Dendritic cell treated with granulocyte-macrophage colony-stimulating factor and Interleukin-4, amounts not matched to agents 40 ng/mL and 50 ng/mL, for 4 days (primary cell): Measurements from ENCODE around the gene PIGH.
"Not testable (repeated sequence)": the region's sequence is repeated elsewhere in the genome, so short reads cannot be mapped to it uniquely, and the experiment has no call there.

ENCODE experiments used
- H3K27ac Mint-ChIP-seq: one replicate; pipeline ENCODE4 v1.8.0; 2022; ENCODE audit warnings: mild to moderate bottlenecking, mixed read lengths
- H3K27me3 Mint-ChIP-seq: one replicate; pipeline ENCODE4 v1.8.0; 2022; ENCODE audit warnings: mild to moderate bottlenecking, mixed read lengths
- H3K36me3 Mint-ChIP-seq: one replicate; pipeline ENCODE4 v1.8.0; 2022; ENCODE audit warnings: low read depth, mixed read lengths
- H3K4me1 Mint-ChIP-seq: one replicate; pipeline ENCODE4 v1.8.0; 2022; ENCODE audit warnings: low read depth, mixed read lengths
- H3K4me3 Mint-ChIP-seq: one replicate; pipeline ENCODE4 v1.8.0; 2022; ENCODE audit warnings: mild to moderate bottlenecking, moderate library complexity, mixed read lengths
- H3K9me3 Mint-ChIP-seq: one replicate; pipeline ENCODE4 v1.8.0; 2022; ENCODE audit warnings: mixed read lengths
- intact Hi-C: fragments of 100-400 bp; cut with micrococcal nuclease; formaldehyde crosslinking; loops from one replicate; pipeline ENCODE4 v1.15.0; 2022

Gene PIGH

GRCh38 chr14:67626131-67626530 lies 26.1 kb upstream of the PIGH start:
- H3K4me1 Mint-ChIP-seq, H3K27ac Mint-ChIP-seq, H3K27me3 Mint-ChIP-seq, H3K4me3 Mint-ChIP-seq, H3K9me3 Mint-ChIP-seq, H3K36me3 Mint-ChIP-seq, intact Hi-C loops: not testable (repeated sequence)

DNA sequence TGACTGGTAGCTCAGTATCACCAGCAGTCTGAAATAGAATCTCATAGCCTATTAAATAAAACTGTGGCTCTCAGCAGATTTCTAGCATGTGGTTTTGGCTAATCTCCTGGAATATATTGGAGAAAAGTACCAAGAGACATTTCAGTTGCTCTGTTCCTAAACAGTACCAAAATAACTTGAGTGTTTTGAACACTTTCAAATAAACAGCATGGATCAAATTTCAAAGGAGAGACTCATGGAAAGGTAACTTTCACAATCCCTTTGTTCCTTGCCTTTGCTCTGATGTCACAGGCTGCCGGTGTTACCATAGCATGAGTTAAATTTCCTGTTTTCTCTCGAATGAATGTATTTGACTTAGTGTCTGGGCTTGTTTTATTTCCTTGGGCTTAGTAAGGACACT lies 23.0 kb upstream of the PIGH start:
- no peaks in the 10 kb centered on the region for H3K9me3 Mint-ChIP-seq
- no peak overlapping the region for H3K4me3 Mint-ChIP-seq
- H3K36me3 Mint-ChIP-seq, result no peaks in the 10 kb centered on the region
- H3K4me1 Mint-ChIP-seq, result peaks cover 30% of the 10 kb centered on the region
- H3K27ac Mint-ChIP-seq, result no peak overlapping the region
- intact Hi-C loops, result no loop called here
- H3K27me3 Mint-ChIP-seq, result peaks cover 22% of the 10 kb centered on the region

DNA sequence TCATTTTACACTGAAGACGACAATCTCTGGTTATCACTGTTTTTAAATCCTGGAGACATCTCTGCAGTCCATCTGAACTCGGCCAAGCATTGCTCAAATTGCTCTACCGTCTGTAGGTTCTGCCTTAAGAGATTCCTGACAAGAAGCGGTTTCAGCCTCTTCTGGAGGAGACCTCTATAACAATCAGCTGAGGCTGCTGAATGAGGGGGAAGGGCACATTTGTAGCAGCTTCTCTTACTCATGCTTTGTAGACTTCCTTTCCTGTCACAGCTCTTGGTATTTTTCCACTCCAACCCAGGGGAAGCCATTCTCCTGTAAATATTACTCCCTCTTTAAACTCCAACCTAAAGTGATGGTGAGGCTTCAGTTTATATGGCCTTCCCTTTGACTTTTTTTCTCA lies 22.6 kb upstream of the PIGH start:
- intact Hi-C loops, result no loop called here
- peaks cover 22% of the 10 kb centered on the region for H3K27me3 Mint-ChIP-seq
- no peaks in the 10 kb centered on the region for H3K9me3 Mint-ChIP-seq
- H3K27ac Mint-ChIP-seq, result no peak overlapping the region
- no peak overlapping the region for H3K4me3 Mint-ChIP-seq
- peaks cover 30% of the 10 kb centered on the region for H3K4me1 Mint-ChIP-seq
- no peaks in the 10 kb centered on the region for H3K36me3 Mint-ChIP-seq

DNA sequence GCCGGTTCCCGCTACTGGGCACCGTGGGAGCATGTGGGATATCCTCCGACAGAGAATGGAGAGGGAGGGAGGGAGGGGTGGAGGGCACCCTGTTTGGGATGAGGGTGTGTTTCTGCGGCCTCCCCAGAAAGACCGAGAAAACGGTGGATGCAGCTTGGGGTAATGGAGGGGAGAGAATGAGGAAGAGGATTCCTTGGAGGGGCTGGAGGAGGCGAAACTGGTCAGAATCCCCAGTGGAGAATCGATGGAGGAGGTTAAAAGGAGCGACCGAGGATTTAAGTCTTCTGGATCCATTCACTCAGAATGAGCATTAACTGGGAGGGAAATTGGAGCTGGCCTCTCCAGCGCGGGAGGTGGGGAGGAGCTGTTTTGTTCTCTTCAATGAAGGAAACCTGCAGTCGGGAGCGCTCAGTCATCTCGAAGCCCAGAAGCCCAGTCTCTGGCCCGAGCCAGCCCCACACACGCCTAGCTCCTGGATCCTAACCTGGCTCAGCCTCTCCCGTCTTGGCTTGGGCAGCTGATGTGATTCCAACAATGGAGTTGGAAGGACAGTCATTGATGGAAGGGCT lies 20.2 kb upstream of the PIGH start:
- H3K4me3 Mint-ChIP-seq, result peak overlapping the region; percentile 80
- intact Hi-C loops, result no loop called here
- H3K4me1 Mint-ChIP-seq, result peaks cover 30% of the 10 kb centered on the region

GRCh38 chr14:67619446-67620216 lies 19.6 kb upstream of the PIGH start, which contains the start of gene ARG2:
Gene ARG2 (plus strand): TSS chr14:67619920. CDS start chr14:67619978, 58 bp downstream.
- H3K36me3 Mint-ChIP-seq, result no peaks in the 10 kb centered on the region
- intact Hi-C loops, result loop anchor here (5.0 kb wide), 1 partner anchor 37 kb away; no protein-coding TSS in a partner anchor
- peak within 1 kb of the TSS; percentile 80 for H3K4me3 Mint-ChIP-seq
- peaks cover 30% of the 10 kb centered on the region for H3K4me1 Mint-ChIP-seq
- peaks cover 23% of the 10 kb centered on the region for H3K27me3 Mint-ChIP-seq
- H3K9me3 Mint-ChIP-seq, result no peaks in the 10 kb centered on the region
- H3K27ac Mint-ChIP-seq, result peak within 1 kb of the TSS; percentile 80

More for the DNA sequence above, 20.2 kb upstream of the PIGH start:
- Mint-ChIP-seq H3K27me3 (peaks cover 23% of the 10 kb centered on the region), H3K36me3 (no peaks in the 10 kb centered on the region), H3K9me3 (no peaks in the 10 kb centered on the region), H3K27ac (peak overlapping the region; percentile 80)

DNA sequence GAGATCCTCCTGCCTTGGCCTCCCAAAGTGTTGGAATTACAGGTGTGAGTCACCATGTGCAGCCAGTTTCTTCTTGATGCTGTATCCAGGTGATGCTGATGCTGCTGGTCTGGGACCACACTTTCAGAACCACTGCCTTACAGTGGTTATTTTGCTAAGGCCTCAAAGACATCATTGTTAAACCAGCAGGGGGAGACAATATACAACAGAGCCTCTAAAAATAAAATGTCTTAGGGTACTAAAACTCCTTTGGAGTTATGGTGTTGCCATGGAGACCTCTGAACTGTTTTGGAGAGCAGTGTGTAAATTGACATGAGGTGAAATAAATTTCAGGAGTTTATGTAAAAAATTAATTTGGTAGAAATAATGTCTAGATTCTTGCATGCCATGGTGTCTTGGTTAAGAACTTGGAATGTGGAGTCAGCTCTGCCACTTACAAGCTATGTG lies 18.6 kb upstream of the PIGH start:
- Mint-ChIP-seq H3K27ac (peak overlapping the region; percentile 80), H3K4me1 (peaks cover 30% of the 10 kb centered on the region), H3K9me3 (no peaks in the 10 kb centered on the region), H3K27me3 (peaks cover 20% of the 10 kb centered on the region), H3K36me3 (no peaks in the 10 kb centered on the region), H3K4me3 (peak overlapping the region; percentile 32)
- intact Hi-C loops, result loop anchor here (1.0 to 5.0 kb wide), 3 partner anchors 36 to 86 kb away; no protein-coding TSS in a partner anchor

GRCh38 chr14:67610491-67610890 lies 10.4 kb upstream of the PIGH start:
- intact Hi-C loops, result no loop called here

DNA sequence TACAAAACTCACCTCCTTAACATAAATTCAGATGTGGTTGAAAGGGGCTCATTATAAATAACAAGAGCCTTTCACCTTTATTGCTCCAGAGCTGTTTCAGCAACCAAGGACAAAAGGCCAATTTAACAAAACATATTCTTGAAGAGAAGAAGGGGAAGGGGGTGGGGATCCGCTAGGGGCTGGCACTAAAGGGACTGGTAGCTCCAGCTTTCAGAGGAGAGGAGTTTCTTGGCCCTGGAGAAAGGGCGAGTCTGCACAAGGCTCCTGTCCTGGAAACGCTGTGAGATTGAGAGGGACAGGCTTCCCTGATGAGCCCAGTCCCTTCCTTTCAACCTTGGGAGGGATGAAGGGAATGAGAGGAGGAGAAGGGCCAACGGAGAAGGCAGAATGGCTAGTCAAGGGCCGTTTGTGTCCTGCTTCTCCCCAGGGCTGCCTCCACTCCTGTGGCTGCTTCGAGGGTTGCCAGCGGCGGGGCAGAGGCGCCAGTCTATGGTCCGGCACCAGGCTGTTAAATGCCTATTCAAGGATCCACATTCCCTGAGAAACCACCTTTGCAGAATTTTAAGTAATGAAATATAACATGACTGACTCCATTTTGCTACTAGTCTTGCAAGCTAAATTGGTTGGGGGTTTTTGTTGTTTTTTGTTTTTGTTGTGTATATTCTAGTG lies 9.7 kb upstream of the PIGH start:
- Mint-ChIP-seq H3K36me3 (no peaks in the 10 kb centered on the region), H3K27me3 (peaks cover 4% of the 10 kb centered on the region), H3K9me3 (no peaks in the 10 kb centered on the region), H3K4me3 (no peak overlapping the region), H3K27ac (no peak overlapping the region), H3K4me1 (peaks cover 12% of the 10 kb centered on the region)
- intact Hi-C loops, result no loop called here

More at GRCh38 chr14:67610491-67610890, 10.4 kb upstream of the PIGH start:
- no peak overlapping the region for H3K4me3 Mint-ChIP-seq
- H3K27ac Mint-ChIP-seq, result no peak overlapping the region
- no peaks in the 10 kb centered on the region for H3K36me3 Mint-ChIP-seq
- H3K4me1 Mint-ChIP-seq, result peaks cover 12% of the 10 kb centered on the region
- no peaks in the 10 kb centered on the region for H3K9me3 Mint-ChIP-seq
- peaks cover 4% of the 10 kb centered on the region for H3K27me3 Mint-ChIP-seq

DNA sequence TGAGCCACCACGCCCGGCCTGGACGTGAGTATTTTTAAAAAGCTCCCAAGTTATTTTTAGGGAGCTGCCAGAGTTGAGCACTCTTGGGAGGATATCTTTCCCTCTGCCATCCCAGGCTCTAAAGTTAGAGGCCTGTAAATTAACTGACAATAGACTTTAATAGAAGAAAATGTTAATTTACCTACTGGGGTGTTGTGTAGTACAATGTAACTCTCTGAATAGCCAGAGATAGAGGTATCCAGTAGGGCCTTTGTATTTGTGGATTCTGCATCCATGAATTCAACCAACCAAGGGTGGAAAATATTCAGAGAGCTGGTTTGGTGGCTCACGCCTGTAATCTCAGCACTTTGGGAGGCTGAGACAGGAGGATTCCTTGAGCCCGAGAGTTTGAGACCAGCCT lies 7.6 kb upstream of the PIGH start:
- H3K4me3 Mint-ChIP-seq, result no peak overlapping the region
- no peak overlapping the region for H3K27ac Mint-ChIP-seq
- no peaks in the 10 kb centered on the region for H3K9me3 Mint-ChIP-seq
- intact Hi-C loops, result no loop called here
- peaks cover 12% of the 10 kb centered on the region for H3K4me1 Mint-ChIP-seq
- no peaks in the 10 kb centered on the region for H3K36me3 Mint-ChIP-seq
- peaks cover 9% of the 10 kb centered on the region for H3K27me3 Mint-ChIP-seq

GRCh38 chr14:67602995-67603545 lies 3.0 kb upstream of the PIGH start:
- Mint-ChIP-seq H3K27ac (no peak overlapping the region), H3K9me3 (no peaks in the 10 kb centered on the region), H3K4me1 (peaks cover 14% of the 10 kb centered on the region), H3K27me3 (peaks cover 4% of the 10 kb centered on the region), H3K4me3 (no peak overlapping the region), H3K36me3 (peaks cover 15% of the 10 kb centered on the region)
- intact Hi-C loops, result no loop called here

DNA sequence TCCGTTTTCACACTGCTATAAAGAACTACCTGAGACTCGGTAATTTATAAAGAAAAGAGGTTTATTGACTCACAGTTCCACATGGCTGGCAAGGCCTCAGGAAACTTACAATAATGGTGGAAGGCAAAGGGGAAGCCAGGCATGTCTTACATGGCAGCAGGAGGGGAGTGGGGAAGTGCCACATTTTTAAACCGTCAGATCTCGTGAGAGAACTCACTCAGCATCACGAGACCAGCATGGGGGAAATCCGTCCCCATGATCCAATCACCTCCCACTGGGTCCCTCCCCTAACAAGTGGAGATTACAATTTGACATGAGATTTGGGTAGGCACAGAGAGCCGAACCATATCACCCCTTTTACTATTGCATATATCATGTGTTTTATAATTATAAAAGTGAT lies 2.0 kb upstream of the PIGH start:
- Mint-ChIP-seq H3K27me3 (peaks cover 4% of the 10 kb centered on the region), H3K36me3 (peaks cover 17% of the 10 kb centered on the region), H3K4me1 (peaks cover 21% of the 10 kb centered on the region), H3K4me3 (no peak overlapping the region), H3K27ac (peak overlapping the region; percentile 94), H3K9me3 (no peaks in the 10 kb centered on the region)
- intact Hi-C loops, result no loop called here

DNA sequence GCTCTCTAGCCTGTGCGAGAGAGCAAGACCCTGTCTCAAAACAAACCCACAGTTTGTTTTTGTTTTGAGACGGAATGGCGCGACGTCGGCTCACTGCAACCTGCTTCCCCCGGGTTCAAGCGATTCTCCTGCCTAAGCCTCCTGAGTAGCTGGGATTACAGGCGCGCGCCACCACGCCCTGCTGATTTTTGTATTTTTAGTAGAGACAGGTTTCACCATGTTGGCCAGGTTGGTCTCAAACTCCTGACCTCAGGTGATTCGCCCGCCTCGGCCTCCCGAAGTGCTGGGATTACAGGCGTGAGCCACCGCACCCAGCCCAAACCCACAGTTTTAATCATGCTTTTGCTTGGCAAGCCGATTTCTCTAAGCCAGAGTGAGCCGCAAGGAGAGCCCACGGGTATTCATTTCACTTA lies 500 bp upstream of the PIGH start:
- intact Hi-C loops, result loop anchor here (1.0 kb wide), 1 partner anchor 74 kb away; the partner anchor contains the start of gene VTI1B
- Mint-ChIP-seq H3K27ac (peak overlapping the region; percentile 94), H3K4me3 (peak overlapping the region; percentile 91), H3K4me1 (peaks cover 21% of the 10 kb centered on the region), H3K36me3 (peaks cover 22% of the 10 kb centered on the region)
- not testable (repeated sequence) for H3K9me3 Mint-ChIP-seq, H3K27me3 Mint-ChIP-seq

DNA sequence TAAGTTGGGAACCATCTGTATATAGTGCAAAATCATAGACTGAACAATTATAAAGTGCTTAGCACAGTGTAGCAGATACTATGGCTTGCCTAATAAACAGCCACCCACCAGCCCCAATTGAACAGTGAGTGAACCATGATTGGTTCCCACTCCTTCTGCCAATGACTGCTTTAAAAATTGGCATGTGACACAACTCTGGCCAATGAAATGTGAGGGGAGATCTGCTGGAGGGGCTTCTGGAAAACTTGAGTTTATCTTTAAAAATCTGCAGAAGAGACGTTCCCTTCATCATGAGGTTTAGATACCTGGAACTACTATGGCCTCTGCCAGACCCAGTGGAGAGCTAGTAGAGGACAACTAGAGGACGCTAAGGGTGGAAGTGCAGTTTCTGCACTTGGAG lies 4.7 kb downstream of the PIGH start:
- H3K27ac Mint-ChIP-seq, result no peak overlapping the region
- H3K9me3 Mint-ChIP-seq, result no peaks in the 10 kb centered on the region
- intact Hi-C loops, result no loop called here
- peaks cover 21% of the 10 kb centered on the region for H3K4me1 Mint-ChIP-seq
- peaks cover 63% of the 10 kb centered on the region for H3K36me3 Mint-ChIP-seq
- no peak overlapping the region for H3K4me3 Mint-ChIP-seq
- no peaks in the 10 kb centered on the region for H3K27me3 Mint-ChIP-seq

GRCh38 chr14:67593650-67594049 lies 6.4 kb downstream of the PIGH start:
- H3K27ac Mint-ChIP-seq, intact Hi-C loops, H3K4me3 Mint-ChIP-seq, H3K9me3 Mint-ChIP-seq, H3K27me3 Mint-ChIP-seq: not testable (repeated sequence)
- H3K36me3 Mint-ChIP-seq, result peaks cover 63% of the 10 kb centered on the region
- peaks cover 11% of the 10 kb centered on the region for H3K4me1 Mint-ChIP-seq
